ENCODE data around the gene GRID2. TPM values are rescaled to one million over a fixed set of nuclear protein-coding genes. Genes with fewer than 3 reads are reported as not detected.

The GRID2 gene
- total RNA-seq, 4 donors from 2014 or later: not detected

DNA sequence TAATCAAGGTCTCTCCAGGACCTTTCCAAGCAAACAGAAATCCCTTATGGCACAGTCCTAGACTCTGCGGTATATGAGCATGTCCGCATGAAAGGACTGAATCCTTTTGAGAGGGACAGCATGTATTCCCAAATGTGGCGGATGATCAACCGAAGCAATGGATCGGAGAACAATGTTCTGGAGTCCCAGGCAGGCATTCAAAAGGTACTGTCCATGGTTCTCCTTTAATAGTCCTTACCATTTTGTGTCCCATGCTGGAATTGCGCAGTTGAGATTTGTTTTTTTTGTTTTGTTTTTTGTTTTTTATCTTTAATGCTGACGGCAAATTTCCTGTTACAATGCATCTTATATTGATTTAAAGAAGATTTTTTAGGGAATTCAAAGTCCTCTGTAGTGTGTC is 1211.4 kb downstream of the GRID2 start:
- TF ChIP-seq, protein P1, sequence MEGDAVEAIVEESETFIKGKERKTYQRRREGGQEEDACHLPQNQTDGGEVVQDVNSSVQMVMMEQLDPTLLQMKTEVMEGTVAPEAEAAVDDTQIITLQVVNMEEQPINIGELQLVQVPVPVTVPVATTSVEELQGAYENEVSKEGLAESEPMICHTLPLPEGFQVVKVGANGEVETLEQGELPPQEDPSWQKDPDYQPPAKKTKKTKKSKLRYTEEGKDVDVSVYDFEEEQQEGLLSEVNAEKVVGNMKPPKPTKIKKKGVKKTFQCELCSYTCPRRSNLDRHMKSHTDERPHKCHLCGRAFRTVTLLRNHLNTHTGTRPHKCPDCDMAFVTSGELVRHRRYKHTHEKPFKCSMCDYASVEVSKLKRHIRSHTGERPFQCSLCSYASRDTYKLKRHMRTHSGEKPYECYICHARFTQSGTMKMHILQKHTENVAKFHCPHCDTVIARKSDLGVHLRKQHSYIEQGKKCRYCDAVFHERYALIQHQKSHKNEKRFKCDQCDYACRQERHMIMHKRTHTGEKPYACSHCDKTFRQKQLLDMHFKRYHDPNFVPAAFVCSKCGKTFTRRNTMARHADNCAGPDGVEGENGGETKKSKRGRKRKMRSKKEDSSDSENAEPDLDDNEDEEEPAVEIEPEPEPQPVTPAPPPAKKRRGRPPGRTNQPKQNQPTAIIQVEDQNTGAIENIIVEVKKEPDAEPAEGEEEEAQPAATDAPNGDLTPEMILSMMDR (IDR thresholded peaks at IDR 0.05): no peak
- DNase-seq (ENCODE audit: low spot score) (no peak), ATAC-seq (ENCODE audit: low FRiP score) (no peak)

DNA sequence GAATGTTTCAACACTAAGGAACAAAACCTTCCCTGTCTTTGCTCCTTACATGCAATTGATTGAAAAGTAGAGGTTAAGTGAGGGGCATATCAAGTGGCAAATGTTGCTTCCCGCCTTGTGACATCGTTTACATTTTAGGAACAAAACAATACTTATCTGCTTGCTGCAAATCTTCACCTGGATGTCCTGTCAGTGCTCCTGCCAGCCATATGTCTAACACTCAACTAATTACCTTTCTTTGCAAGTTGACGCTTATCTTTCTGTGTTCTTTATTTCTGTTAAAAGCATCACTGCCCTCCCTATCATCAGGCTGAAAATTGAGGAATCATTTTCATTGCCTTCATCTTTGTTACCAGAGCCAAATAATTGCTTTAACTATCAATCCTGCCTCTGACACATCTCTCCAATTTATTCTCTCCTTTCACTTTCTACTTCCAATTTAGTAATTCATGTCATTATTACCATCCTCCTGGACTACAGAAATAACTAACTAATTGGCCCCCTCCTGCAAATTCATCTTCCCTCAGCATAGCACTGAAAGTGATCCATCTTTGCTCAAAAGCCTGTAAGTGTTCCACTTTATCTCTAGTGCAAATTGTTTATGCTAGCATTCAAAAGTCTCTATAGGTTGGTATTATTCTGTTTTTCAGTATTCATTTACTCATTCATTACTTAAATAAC is 1226.1 kb downstream of the GRID2 start:
- no peak for DNase-seq (ENCODE audit: low spot score)
- TF ChIP-seq, protein P1 (IDR thresholded peaks at IDR 0.05): no peak
- no peak for ATAC-seq (ENCODE audit: low FRiP score)

DNA sequence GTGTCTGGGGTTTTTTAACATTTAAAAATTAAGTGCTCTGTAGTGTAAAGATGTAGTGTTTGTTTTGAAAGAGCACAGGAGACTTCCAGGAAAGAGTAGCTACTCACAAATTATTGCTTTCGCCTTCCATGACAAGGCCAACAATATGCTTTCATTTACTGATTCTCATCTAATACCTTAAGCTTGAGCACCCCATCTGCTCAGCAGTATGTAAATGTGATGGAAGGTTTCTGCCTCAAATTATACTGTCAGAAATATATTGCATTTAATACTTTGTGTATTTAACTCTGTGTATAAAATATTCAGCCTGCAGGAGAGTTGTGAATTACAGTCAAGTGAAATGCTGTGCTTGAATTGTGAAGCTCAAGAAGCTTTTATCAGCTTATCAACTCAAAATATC is 1228.5 kb downstream of the GRID2 start:
- TF ChIP-seq, protein P1 (IDR thresholded peaks at IDR 0.05): no peak
- no peak for DNase-seq (ENCODE audit: low spot score)
- no peak for ATAC-seq (ENCODE audit: low FRiP score)

DNA sequence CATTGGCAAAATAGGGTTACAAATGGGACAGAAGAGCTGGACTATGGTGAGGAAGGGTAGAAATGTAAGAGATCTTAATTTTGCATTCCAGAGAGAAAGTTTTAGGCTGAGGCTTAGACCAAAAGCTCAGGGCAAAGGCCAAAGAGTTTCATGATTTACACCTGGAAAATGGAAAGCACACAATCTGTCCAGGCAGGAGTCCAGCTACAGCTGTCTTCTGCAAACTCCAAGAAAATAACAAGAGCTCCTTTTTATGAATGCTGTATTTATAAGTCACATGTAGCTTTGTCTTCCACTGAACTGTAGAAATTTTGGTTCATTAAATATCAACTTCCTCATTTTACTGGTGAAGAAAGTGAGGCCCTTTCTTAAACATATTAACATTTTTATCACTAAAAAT is 1236.8 kb downstream of the GRID2 start:
- ATAC-seq (ENCODE audit: low FRiP score) (no peak), DNase-seq (ENCODE audit: low spot score) (no peak)
- TF ChIP-seq, protein P1 (IDR thresholded peaks at IDR 0.05): no peak

DNA sequence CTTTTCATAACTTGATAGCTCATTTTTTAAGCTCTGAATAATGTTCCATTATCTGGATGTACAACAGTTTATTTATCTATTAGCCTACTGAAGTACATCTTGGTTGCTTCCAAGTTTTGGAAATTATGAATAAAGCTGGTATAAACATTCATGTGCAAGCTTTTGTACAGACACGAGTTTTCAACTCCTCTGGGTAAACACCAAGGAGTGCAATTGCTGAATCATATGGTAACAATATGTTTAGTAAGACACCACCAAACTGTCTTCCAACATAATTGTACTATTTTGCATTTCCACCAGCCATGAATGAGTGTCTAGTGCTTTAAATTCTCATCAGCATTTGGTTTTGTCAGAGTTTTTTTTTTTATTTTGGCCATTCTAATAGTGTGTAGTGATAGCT is 1258.1 kb downstream of the GRID2 start:
- DNase-seq (ENCODE audit: low spot score) (no peak), ATAC-seq (ENCODE audit: low FRiP score) (no peak)
- TF ChIP-seq, protein P1 (IDR thresholded peaks at IDR 0.05): no peak

DNA sequence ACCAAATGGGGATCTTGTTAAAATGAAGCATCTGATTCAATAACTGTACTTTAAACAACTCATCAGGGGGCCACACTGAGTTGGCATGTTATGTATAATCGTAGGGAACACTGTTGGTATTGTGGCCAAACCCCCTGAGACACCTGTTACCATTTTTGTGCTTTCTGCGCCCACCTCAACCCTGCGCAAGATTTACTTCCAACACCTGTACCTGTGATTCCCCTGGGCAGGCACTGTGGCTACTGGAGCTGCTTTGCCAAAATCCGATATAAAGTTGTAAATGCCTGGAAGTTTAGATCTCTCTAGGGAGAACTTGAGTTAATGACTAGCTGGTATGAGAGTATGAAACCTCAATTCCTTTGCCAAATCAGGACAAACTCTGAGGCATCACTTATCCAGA is 1265.0 kb downstream of the GRID2 start:
- TF ChIP-seq, protein P1 (IDR thresholded peaks at IDR 0.05): no peak
- ATAC-seq (ENCODE audit: low FRiP score) (no peak), DNase-seq (ENCODE audit: low spot score) (no peak)

DNA sequence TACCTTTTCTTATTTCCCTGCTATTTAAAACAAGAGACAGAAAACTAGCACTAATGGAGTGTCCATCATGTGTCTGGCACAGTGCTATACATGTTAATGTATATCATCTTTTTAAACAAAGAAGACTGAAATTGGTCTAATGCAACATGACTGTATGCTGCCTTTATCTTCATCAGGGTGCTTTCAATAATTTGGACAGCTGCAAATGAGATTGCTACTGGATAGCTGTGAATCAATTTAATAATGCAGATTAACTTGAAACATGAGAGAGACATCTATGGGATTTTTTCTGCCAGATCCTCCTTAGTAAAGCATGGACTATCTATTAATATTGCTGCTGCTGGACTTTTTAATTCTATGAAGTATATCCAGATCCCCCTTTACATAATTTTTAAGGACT is 1269.5 kb downstream of the GRID2 start:
- TF ChIP-seq, protein P1 (IDR thresholded peaks at IDR 0.05): no peak

More for the DNA sequence above, 1269.5 kb downstream of the GRID2 start:
- DNase-seq (ENCODE audit: low spot score) (no peak), ATAC-seq (ENCODE audit: low FRiP score) (no peak)

All from omental fat pad (tissue), 4 donors.